Endothelial cell of hepatic sinusoid (primary cell): ENCODE data around the gene COLEC11.

Source experiments
- in situ Hi-C: cut with HindIII; loops from 2 replicates; pipeline ENCODE4 v1.10.0; 2017; ENCODE audit warnings: low sequenced_read_pairs

Gene COLEC11

DNA sequence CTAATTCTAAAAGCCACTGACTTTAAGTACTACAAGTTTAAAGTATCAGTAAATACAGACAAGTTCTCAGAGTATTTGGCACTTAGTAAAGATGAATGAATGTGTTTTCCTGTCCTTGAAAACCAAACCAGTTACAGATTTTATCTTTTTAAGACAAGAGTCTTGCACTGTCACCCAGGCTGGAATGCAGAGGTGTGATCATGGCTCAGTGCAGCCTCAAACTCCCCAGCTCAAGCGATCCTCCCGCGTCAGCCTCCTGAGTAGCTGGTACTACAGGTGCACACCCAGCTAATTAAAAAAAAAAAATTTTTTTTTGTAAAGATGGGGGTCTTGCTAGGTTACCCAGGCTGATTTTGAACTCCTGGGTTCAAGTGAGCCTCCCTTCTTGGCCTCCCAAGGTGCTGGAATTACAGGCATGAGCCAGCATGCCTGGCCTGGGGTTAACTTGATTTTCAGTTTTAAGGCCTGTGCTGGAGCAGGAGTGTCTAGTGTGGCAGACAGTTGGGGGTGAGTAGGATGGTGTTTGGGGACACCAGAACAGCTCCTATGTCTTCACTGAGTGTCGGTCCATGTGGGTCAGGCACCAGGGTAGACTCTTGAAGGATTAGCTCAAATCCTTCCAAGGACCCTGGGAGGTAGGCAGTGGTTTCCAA, 10.2 kb upstream of the COLEC11 start:
- in situ Hi-C loops: loop anchor here (5.0 kb wide), 1 partner anchor 48 kb away; no protein-coding TSS in a partner anchor

DNA sequence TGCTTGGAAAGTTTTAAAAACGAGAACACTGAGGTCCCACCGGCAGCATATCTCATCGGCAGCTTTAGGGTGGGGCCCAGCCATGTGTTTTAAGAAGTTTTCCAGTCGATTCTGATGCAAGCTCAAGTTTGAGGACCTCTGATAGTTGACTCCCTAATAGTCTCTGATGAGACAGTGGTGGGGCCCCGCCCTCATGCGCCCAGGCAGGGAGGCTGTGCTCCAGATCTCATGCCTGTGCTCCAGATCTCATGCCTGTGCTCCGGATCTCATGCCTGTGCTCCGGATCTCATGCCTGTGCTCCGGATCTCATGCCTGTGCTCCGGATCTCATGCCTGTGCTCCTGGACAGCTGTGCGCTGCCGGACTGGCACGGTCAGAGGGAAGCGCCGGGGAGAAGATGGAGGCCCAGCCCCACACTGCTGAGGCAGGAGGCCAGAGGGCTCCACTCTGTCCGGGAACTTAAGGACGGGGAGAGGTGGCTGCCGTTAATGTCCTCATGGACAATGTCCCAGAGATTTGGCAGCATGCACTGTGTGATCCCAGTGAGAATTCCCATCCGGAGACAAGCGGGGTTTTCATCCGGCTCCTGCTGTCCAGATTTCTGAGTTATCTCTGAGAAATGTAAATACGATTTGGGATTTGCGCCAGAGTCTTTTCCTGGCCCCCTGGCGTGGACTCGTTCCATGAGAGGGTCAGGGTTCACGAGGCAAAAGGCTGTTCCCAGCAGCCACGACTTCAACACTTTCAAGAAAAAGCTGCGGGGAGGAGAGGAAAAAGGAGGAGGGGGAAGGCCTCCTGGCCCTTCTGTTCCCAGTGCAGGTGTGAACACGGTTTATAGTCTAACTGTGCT, 9.4 kb upstream of the COLEC11 start:
- in situ Hi-C loops: no loop called here

GRCh38 chr2:3586220-3586619, 8.7 kb upstream of the COLEC11 start:
- in situ Hi-C loops: no loop called here

DNA sequence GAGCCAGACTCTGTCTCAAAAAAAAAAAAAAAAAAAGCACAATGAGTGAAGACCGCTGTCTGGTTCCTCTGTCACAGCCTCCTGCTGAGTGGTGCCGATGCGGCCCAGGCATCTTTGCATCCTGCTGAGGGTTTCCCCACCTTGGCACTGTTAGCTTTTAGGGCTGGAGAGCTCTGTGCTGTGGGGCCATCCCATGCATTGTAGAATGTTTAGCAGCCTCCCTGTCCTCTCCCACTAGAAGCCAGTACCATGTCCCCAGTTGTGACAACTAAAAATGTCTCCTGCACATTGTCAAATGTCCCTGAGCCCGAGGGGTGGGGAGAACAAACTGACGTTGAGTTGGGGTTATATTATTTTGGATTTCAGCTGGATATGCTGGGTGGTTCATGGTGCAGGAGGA, 7.9 kb upstream of the COLEC11 start:
- in situ Hi-C loops: no loop called here

GRCh38 chr2:3587432-3587831, 7.5 kb upstream of the COLEC11 start:
- in situ Hi-C loops: no loop called here

GRCh38 chr2:3588084-3588483, 6.8 kb upstream of the COLEC11 start:
- in situ Hi-C loops: no loop called here

GRCh38 chr2:3589086-3589485, 5.8 kb upstream of the COLEC11 start:
- in situ Hi-C loops: no loop called here

DNA sequence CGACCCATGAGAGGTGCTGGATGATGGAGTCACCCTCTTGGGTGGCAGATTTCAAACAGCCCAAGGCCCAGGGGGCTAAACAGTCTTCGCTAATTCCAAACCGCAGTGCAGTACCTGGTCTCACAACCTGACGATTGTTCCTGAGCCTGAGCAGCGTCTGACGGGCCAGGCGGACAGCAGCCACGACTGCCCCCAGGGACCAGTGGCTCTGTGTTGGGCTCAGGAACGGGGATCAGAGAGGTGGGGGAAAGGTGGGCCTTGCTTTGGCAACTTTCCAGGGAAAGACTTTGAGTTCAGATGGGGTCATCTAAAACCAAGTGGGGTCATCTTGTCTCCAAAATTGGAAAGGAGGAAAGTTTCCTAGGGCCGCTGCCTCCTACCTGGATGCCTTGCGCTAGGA, 492 bp downstream of the COLEC11 start:
- in situ Hi-C loops: no loop called here

GRCh38 chr2:3595985-3596384, 1.1 kb downstream of the COLEC11 start:
- in situ Hi-C loops: no loop called here

- in situ Hi-C loops: no loop called here
These were observed 2.0 kb downstream of the COLEC11 start for GRCh38 chr2:3596901-3597417.

DNA sequence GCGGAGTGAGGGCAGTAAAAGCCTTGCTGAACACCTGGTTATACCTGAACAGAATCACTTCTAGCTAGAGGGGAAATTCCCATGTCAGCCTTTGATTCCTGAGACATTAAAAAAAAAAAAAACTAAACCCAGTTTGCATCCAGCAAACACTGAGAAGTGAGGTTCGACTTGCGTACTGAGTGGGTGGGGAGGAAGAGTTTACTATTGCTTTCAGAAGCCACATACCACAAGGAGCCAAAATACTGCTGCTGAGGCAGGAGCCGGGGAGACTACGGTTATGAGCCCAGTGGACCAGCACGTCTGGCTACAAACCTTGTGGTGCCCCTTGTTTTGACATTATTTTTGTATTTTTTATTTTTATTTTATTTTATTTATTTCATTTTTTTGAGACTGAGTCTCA, 2.7 kb downstream of the COLEC11 start:
- in situ Hi-C loops: no loop called here

- in situ Hi-C loops: no loop called here
These were observed 3.4 kb downstream of the COLEC11 start for GRCh38 chr2:3598197-3598910.

DNA sequence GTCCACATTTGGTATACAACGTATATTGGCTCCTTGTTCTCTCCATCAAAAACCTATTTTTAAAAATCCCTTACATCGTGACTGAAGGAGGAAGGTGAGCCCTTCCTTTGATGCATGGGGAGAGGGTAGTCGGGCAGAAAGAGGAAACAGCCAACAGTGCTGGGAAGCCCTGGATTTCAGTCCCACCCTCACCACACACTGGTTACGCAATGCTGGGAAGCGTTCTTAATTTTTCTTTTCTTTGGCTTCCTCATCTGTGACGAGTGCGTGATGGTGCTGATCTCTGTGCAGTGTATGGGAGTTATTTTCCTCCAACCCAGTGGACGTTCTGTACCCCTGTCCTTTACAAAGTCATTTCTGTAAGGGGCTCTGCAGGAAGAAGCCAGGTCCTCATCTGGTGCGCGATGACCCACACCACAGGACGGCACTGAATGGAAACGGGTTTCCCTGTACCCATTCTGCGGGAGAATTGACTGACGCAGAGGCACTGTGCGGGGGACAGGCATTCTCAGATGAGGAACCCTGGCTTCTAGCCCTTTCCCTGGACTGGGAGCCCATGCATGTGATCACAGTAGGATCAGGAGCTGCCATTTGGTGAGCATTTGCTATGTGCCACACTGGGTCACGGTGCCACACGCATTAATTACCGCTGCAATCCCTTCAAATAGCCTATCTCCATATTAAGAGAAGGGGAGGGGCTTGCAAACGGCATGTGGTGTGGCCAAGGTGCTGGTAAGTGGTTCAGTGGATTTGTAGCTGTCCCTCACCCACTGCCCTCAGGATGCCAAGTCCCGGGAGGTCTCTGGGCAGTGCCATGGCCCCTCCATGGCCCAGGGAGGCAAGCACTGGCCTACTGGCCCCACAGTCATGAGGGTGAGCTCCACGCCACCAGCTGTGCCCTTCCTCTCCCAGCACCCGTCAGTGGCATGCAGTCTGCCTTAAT, 4.3 kb downstream of the COLEC11 start:
- in situ Hi-C loops: no loop called here

- in situ Hi-C loops: no loop called here
These were observed 5.4 kb downstream of the COLEC11 start for GRCh38 chr2:3600256-3600855.

- in situ Hi-C loops: no loop called here
These were observed 6.8 kb downstream of the COLEC11 start for GRCh38 chr2:3601561-3602271.

- in situ Hi-C loops: no loop called here
These were observed 7.8 kb downstream of the COLEC11 start for GRCh38 chr2:3602553-3603339.

DNA sequence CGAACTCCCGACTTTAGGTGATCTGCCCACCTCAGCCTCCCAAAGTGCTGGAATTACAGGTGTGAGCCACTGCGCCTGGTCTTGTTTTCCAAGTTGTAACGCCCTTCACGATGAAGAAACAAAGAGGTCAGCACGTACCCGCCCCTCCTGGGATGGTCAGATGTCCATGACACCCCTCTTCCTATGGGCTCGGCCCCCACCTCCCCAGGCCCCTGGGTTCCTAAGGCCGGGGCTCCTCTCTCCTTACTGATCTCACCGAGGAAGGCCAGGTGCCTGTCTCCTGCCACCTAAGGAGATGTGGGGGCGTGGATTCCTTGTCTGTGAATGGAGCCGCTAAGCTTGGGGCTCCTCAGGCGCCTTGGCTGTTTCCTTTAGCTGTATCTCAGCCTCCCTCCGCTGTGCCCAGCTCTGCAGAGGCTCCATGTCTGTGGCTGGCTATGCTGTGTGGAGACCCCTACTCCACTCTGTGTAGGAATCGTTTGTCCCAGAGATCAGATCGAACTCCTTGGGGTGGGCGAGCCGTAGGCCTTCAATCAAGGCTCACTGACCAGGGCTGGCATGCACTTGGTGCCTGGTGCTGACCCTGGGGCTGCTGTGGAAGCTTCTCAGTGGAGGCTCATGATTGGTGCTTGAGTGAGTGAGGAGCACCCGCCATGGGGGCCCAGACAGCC, 8.8 kb downstream of the COLEC11 start:
- in situ Hi-C loops: no loop called here
